GM04503 (cell line): ENCODE measurements around the gene IKZF2.
A peak's percentile ranks its signal among the peaks of the same experiment; 100 is the strongest.

ENCODE experiments used
- DNase-seq: peaks from one replicate; pipeline ENCODE4 v3.0.0-alpha.2; 2012; ENCODE audit warnings: low read depth

Gene IKZF2

GRCh38 chr2:213151437-213152064 lies at the start of gene IKZF2:
IKZF2 (minus strand) TSS chr2:213151612; CDS start chr2:213148629, 2,983 bp downstream.
- peak; percentile 50 for DNase-seq

- no peak for DNase-seq
These were observed 48.5 kb upstream of the IKZF2 start for GRCh38 chr2:213199871-213200270.

- peak; percentile 30 for DNase-seq
These were observed 37.8 kb upstream of the IKZF2 start for GRCh38 chr2:213189001-213189899.

GRCh38 chr2:213188533-213188867 lies 37.1 kb upstream of the IKZF2 start:
- DNase-seq, result no peak

GRCh38 chr2:213187833-213188532 lies 36.6 kb upstream of the IKZF2 start:
- peak; percentile 32 for DNase-seq

- no peak for DNase-seq
These were observed 36.0 kb upstream of the IKZF2 start for GRCh38 chr2:213187386-213187785.

- no peak for DNase-seq
These were observed 33.9 kb upstream of the IKZF2 start for GRCh38 chr2:213185147-213185822.

GRCh38 chr2:213181712-213182111 lies 30.3 kb upstream of the IKZF2 start:
- DNase-seq, result no peak

GRCh38 chr2:213177679-213178078 lies 26.3 kb upstream of the IKZF2 start:
- no peak for DNase-seq

- DNase-seq, result no peak
These were observed 24.3 kb upstream of the IKZF2 start for GRCh38 chr2:213175673-213176247.

- DNase-seq, result no peak
These were observed 21.2 kb upstream of the IKZF2 start for GRCh38 chr2:213172641-213173040.

- no peak for DNase-seq
These were observed 19.7 kb upstream of the IKZF2 start for GRCh38 chr2:213171147-213171546.

GRCh38 chr2:213167271-213167930 lies 16.0 kb upstream of the IKZF2 start:
- no peak for DNase-seq

GRCh38 chr2:213166109-213166508 lies 14.7 kb upstream of the IKZF2 start:
- DNase-seq, result no peak

- no peak for DNase-seq
These were observed 12.9 kb upstream of the IKZF2 start for GRCh38 chr2:213164263-213164662.

GRCh38 chr2:213162516-213163118 lies 11.2 kb upstream of the IKZF2 start:
- no peak for DNase-seq

- DNase-seq, result no peak
These were observed 10.5 kb upstream of the IKZF2 start for GRCh38 chr2:213161759-213162515.

- no peak for DNase-seq
These were observed 8.4 kb upstream of the IKZF2 start for GRCh38 chr2:213159768-213160167.

GRCh38 chr2:213157242-213157641 lies 5.8 kb upstream of the IKZF2 start:
- no peak for DNase-seq

GRCh38 chr2:213156717-213157116 lies 5.3 kb upstream of the IKZF2 start:
- no peak for DNase-seq
